ENCODE measurements around the gene TMEM151A. TPM values are rescaled to one million over a fixed set of nuclear protein-coding genes. Genes with fewer than 3 reads are reported as not detected.
"Not testable (repeated sequence)": the region's sequence is repeated elsewhere in the genome, so short reads cannot be mapped to it uniquely, and the experiment has no call there.

TMEM151A gene
- total and polyA plus RNA-seq, 11 donors = 0.08 to 7.9 (median 0.12) TPM; not detected in 5

- TF ChIP-seq CTCF (IDR thresholded peaks at IDR 0.05) (no peak), POLR2A (IDR thresholded peaks at IDR 0.05) (no peak)
- intact Hi-C loops (cut with DNase I) = no loop called here
- Histone ChIP-seq H3K36me3 (peaks cover 4 to 57% (median 48%) of the 10 kb centered on the region in 9 donors), H3K27me3 (no peaks in the 10 kb centered on the region), H3K4me1 (peaks cover 0 to 29% (median 21%) of the 10 kb centered on the region in 12 donors), H3K27ac (no peak overlapping the region), H3K9me3 (no peaks in the 10 kb centered on the region), H3K4me3 (no peak overlapping the region)
- DNase-seq (no peak), ATAC-seq (no peak)
- 86 to 100% (median 93%) methylated on average over 2 of the region's 2 CpGs for WGBS, 4 donors
Observed at GRCh38 chr11:66272596-66272995, 19.1 kb upstream of the TMEM151A start.

GRCh38 chr11:66274219-66274618 lies 17.5 kb upstream of the TMEM151A start:
- 36 to 60% (median 47%) methylated on average over 1 of the region's 1 CpG for WGBS, 4 donors
- no peak for ATAC-seq
- H3K9me3 ChIP-seq = no peaks in the 10 kb centered on the region
- H3K27me3 ChIP-seq = no peaks in the 10 kb centered on the region
- DNase-seq = no peak
- no peak overlapping the region for H3K4me3 ChIP-seq
- TF ChIP-seq POLR2A (IDR thresholded peaks at IDR 0.05) (no peak), CTCF (IDR thresholded peaks at IDR 0.05) (no peak)
- peaks cover 0 to 34% (median 22%) of the 10 kb centered on the region in 12 donors for H3K4me1 ChIP-seq
- intact Hi-C loops (cut with DNase I) = no loop called here
- no peak overlapping the region for H3K27ac ChIP-seq
- H3K36me3 ChIP-seq = peaks cover 4 to 57% (median 48%) of the 10 kb centered on the region in 9 donors

GRCh38 chr11:66275396-66275795 lies 16.3 kb upstream of the TMEM151A start:
- H3K36me3 ChIP-seq = peaks cover 4 to 57% (median 48%) of the 10 kb centered on the region in 9 donors

GRCh38 chr11:66275984-66276612 lies 15.6 kb upstream of the TMEM151A start:
- Histone ChIP-seq H3K4me3 (no peak overlapping the region), H3K9me3 (no peaks in the 10 kb centered on the region), H3K27me3 (no peaks in the 10 kb centered on the region), H3K36me3 (peaks cover 4 to 52% (median 48%) of the 10 kb centered on the region in 9 donors), H3K4me1 (peaks cover 0 to 15% (median 9%) of the 10 kb centered on the region in 12 donors), H3K27ac (no peak overlapping the region)
- 82 to 85% (median 85%) methylated on average over 11 to 14 of the region's 14 CpGs for WGBS, 4 donors
- TF ChIP-seq POLR2A (IDR thresholded peaks at IDR 0.05) = no peak
- no peak for TF ChIP-seq CTCF (IDR thresholded peaks at IDR 0.05)
- intact Hi-C loops (cut with DNase I) = no loop called here
- DNase-seq (no peak), ATAC-seq (no peak)

More at GRCh38 chr11:66275396-66275795, 16.3 kb upstream of the TMEM151A start:
- no peak overlapping the region for H3K27ac ChIP-seq
- 87 to 93% (median 89%) methylated on average over 6 to 8 of the region's 8 CpGs for WGBS, 4 donors
- no peaks in the 10 kb centered on the region for H3K9me3 ChIP-seq
- intact Hi-C loops (cut with DNase I) = no loop called here
- no peak for ATAC-seq
- TF ChIP-seq CTCF (IDR thresholded peaks at IDR 0.05) (no peak), POLR2A (IDR thresholded peaks at IDR 0.05) (no peak)
- no peak for DNase-seq
- no peak overlapping the region for H3K4me3 ChIP-seq
- peaks cover 0 to 22% (median 13%) of the 10 kb centered on the region in 12 donors for H3K4me1 ChIP-seq
- no peaks in the 10 kb centered on the region for H3K27me3 ChIP-seq

- WGBS, 4 donors = 76 to 84% (median 79%) methylated on average over 11 to 13 of the region's 13 CpGs
- peak in 2 of 4 donors; percentile 2 to 4 for ATAC-seq
- Histone ChIP-seq H3K4me1 (peaks cover 0 to 13% (median 8%) of the 10 kb centered on the region in 12 donors), H3K36me3 (peaks cover 4 to 50% (median 47%) of the 10 kb centered on the region in 9 donors)
- intact Hi-C loops (cut with DNase I); H3K27me3 ChIP-seq; DNase-seq; H3K9me3 ChIP-seq; H3K4me3 ChIP-seq; H3K27ac ChIP-seq: not testable (repeated sequence)
Observed at GRCh38 chr11:66276619-66277018, 15.1 kb upstream of the TMEM151A start.

GRCh38 chr11:66277064-66277463 lies 14.6 kb upstream of the TMEM151A start:
- Histone ChIP-seq H3K27ac (peak overlapping the region in 1 of 12 donors; percentile 80), H3K4me1 (peaks cover 0 to 16% (median 9%) of the 10 kb centered on the region in 12 donors), H3K36me3 (peaks cover 4 to 46% (median 42%) of the 10 kb centered on the region in 9 donors)
- WGBS, 4 donors = 74 to 89% (median 80%) methylated on average over 4 of the region's 4 CpGs
- DNase-seq; H3K27me3 ChIP-seq; H3K4me3 ChIP-seq; intact Hi-C loops (cut with DNase I); H3K9me3 ChIP-seq: not testable (repeated sequence)
- ATAC-seq = peak in 1 of 4 donors; percentile 5
